K562 (cell line): ENCODE results near the gene OPA3. TPM values are rescaled to one million over a fixed set of nuclear protein-coding genes. Genes with fewer than 3 reads are reported as not detected.

Experiments
- HSF4 ChIP-seq: fragments of 250-450 bp; sonication (Bioruptor Pico); IDR thresholded peaks from 2 replicates; pipeline ENCODE4 v2.1.2; 2022; ENCODE audit warnings: mild to moderate bottlenecking, moderate library complexity, borderline replicate concordance
- ILF3 ChIP-seq: fragments of 450-650 bp; IDR thresholded peaks from 2 replicates; pipeline ENCODE4 v1.6.1; 2018; ENCODE audit warnings: antibody characterized with exemption, mild to moderate bottlenecking, moderate library complexity, borderline replicate concordance
- NFXL1 ChIP-seq: fragments of 450-650 bp; formaldehyde crosslinking; IDR thresholded peaks from 2 replicates; pipeline ENCODE4 v1.4.0; 2021; ENCODE audit warnings: mild to moderate bottlenecking
- PHB2 ChIP-seq: fragments of 450-650 bp; IDR thresholded peaks from 2 replicates; pipeline ENCODE4 v1.6.1; 2017; ENCODE audit warnings: low read depth
- POLR3A ChIP-seq: IDR thresholded peaks from 2 replicates; pipeline ENCODE4 v1.6.1; 2011; ENCODE audit warnings: borderline replicate concordance, mild to moderate bottlenecking, moderate library complexity; ENCODE audit not compliant: insufficient read length, insufficient read depth; ENCODE audit errors: extremely low read depth
- TCF15 ChIP-seq: fragments of 250-450 bp; sonication (Bioruptor Pico); IDR thresholded peaks from 2 replicates; pipeline ENCODE4 v1.8.0; 2022; ENCODE audit warnings: moderate library complexity, mild to moderate bottlenecking, inconsistent platforms
- ZBTB43 ChIP-seq: sonication (generic); formaldehyde crosslinking; IDR thresholded peaks from 2 replicates; pipeline ENCODE4 v1.8.0; 2023; ENCODE audit warnings: mild to moderate bottlenecking, missing genetic modification reagents
- polyA plus RNA-seq, 8 experiments: library from polyadenylated mRNA; depleted of rRNA in 4 of 8; stranded (reverse) in 5 of 8; unstranded in 3 of 8; fragments of >200 nt; fragmentation: Nextera tagmentation in 2 of 8; fragmentation: Illumina TruSeq in 1 of 8; extraction: Ambion mirVana in 2 of 8; extraction: Trizol in 1 of 8; gene quantifications; 2 replicates each; pipeline versions ENCODE4 v1.2.1 to v1.2.3, GENCODE V29; 2011 to 2014; ENCODE audit warnings: inconsistent platforms in 1 of 8, missing spikeins in 1 of 8
- total RNA-seq, 7 experiments: library from RNA; depleted of rRNA in 6 of 7; stranded (reverse); fragments of >200 nt in 6 of 7; fragmentation: Illumina TruSeq in 2 of 7; extraction: Trizol in 2 of 7; gene quantifications; 2 replicates each; pipeline versions ENCODE4 v1.2.1 to v1.2.3, GENCODE V29; 2011 to 2021; ENCODE audit warnings: low replicate concordance in 1 of 7
- TF ChIP-seq, protein P1 (sequence below): fragments of 250-450 bp; sonication (Bioruptor Pico); IDR thresholded peaks from 2 replicates; pipeline ENCODE4 v1.6.1; 2021; ENCODE audit warnings: mild to moderate bottlenecking

Gene OPA3
- total and polyA plus RNA-seq, 9 of the 15 experiments (the other 6 are each of a cell fraction or from before 2014, with no cell fraction given): 1.4 to 18.8 (median 9.0) TPM

DNA sequence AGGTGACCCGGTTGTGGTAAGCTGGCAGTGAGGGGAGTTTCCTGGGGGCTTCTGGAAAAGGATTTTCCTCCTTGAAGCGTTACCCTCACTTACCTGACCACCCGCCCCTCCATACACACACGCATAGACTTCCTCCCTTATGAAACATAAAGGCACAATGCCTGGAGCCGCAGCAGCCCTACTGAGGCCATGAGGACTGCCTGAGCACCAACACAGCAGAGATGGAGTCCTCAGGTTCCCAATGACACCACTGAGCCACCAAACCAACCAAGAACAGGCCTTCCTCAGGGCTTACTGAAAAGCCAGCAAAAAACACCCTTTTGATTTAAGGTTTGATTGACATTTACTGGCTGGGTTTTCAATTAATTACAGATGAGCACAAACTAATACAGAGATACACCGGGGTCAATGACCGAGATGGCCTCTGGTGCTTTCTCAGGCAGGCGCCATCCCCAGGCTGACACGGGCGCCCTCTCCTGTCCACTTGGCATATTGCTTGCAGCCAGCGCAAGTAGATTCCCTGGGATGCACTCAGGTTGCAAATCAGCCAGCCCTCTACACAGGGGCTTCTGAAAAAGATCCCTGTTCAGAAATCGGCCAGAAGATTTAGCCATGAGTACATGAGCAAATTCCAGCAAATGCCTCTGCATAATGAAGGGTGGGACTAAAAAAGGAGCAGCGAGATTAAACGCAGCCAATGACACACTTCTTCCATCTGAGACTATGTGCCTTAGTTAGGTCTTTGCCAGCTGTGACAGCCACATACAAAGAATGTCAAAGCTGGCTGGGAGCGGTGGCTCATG lies 14.8 kb downstream of the OPA3 start (continued):
- TF ChIP-seq ZBTB43 (CRISPR knock-in tag) (no peak), POLR3A (no peak), NFXL1 (CRISPR knock-in tag) (no peak), TCF15 (CRISPR knock-in tag) (no peak), HSF4 (CRISPR knock-in tag) (no peak), ILF3 (no peak), PHB2 (no peak)
- TF ChIP-seq, protein P1, sequence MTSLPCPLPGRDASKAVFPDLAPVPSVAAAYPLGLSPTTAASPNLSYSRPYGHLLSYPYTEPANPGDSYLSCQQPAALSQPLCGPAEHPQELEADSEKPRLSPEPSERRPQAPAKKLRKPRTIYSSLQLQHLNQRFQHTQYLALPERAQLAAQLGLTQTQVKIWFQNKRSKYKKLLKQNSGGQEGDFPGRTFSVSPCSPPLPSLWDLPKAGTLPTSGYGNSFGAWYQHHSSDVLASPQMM: no peak
